NT2/D1 (cell line): Measurements from ENCODE around the gene SLC39A13.

Experiments used
- SUZ12 ChIP-seq: IDR thresholded peaks from 2 replicates; pipeline ENCODE4 v1.6.1; 2011; ENCODE audit not compliant: insufficient read length, insufficient read depth; ENCODE audit errors: extremely low read depth
- YY1 ChIP-seq: IDR thresholded peaks from 2 replicates; pipeline ENCODE4 v1.6.1; 2011; ENCODE audit not compliant: insufficient read length, insufficient read depth

DNA sequence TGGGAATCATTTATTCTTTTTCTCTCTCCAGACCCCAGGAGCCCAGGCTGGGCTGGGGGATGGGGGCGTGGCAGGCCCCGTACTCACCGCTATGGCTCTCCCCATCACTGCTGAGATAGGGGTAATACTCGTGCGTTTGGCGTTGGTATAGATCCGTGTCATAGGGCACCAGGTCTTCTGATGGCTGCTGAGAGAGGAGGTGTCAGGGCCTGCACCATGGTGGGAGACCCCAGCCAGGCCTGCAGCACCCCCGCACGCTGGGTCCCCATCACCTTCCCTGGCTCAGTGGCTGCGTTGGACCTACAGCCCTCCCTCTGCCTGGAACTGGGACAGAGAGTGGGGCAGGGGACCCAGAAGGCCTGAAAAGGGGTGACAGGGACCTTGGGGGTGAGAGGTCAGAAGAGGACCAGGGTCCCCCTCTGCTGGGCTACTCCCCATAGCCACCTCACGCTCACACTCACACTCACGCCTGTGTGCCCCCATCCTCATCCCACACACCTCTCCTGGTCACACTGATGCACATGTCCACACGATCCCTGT lies 32.8 kb upstream of the SLC39A13 start:
- no peak for TF ChIP-seq SUZ12
- no peak for TF ChIP-seq YY1
